K562 (cell line): ENCODE data around the gene GPHA2. TPM values are rescaled to one million over a fixed set of nuclear protein-coding genes. Genes with fewer than 3 reads are reported as not detected.
A peak's percentile ranks its signal among the peaks of the same experiment; 100 is the strongest.

Source experiments
- BDP1 ChIP-seq: IDR thresholded peaks from 3 replicates; pipeline ENCODE4 v1.6.1; 2011; ENCODE audit not compliant: insufficient read length, insufficient read depth
- EGR1 ChIP-seq: fragments of 450-650 bp; conservative IDR thresholded peaks from 2 replicates; pipeline ENCODE4 v1.6.1; 2017; ENCODE audit warnings: mild to moderate bottlenecking
- FOXM1 ChIP-seq, 2 experiments: fragments of 450-650 bp in 1 of 2; sonication (generic) in 1 of 2; formaldehyde crosslinking in 1 of 2; IDR thresholded peaks; 2 replicates each; pipeline versions ENCODE4 v1.6.1 to v1.9.0; 2017 to 2022; ENCODE audit warnings: low read depth in 2 of 2, mild to moderate bottlenecking in 2 of 2, missing genetic modification reagents in 1 of 2, moderate library complexity in 1 of 2
- FOXP1 ChIP-seq: sonication (generic); formaldehyde crosslinking; IDR thresholded peaks from 2 replicates; pipeline ENCODE4 v1.8.0; 2022; ENCODE audit warnings: mild to moderate bottlenecking, missing genetic modification reagents
- LEF1 ChIP-seq: fragments of 450-650 bp; IDR thresholded peaks from 2 replicates; pipeline ENCODE4 v1.6.1; 2016; ENCODE audit warnings: mild to moderate bottlenecking
- MCM2 ChIP-seq: fragments of 450-650 bp; IDR thresholded peaks from 2 replicates; pipeline ENCODE4 v1.6.1; 2017; ENCODE audit warnings: low read depth, mild to moderate bottlenecking
- MLLT1 ChIP-seq, 2 experiments: fragments of 450-650 bp; IDR thresholded peaks; 2 replicates each; pipeline ENCODE4 v1.6.1; 2016
- MTF1 ChIP-seq: fragments of 250-450 bp; sonication (Bioruptor Pico); IDR thresholded peaks from 2 replicates; pipeline ENCODE4 v1.9.0; 2021; ENCODE audit warnings: moderate library complexity, mild to moderate bottlenecking, inconsistent platforms, borderline replicate concordance
- PHF21A ChIP-seq: fragments of 450-650 bp; IDR thresholded peaks from 2 replicates; pipeline ENCODE4 v1.6.1; 2017; ENCODE audit warnings: low read depth, borderline replicate concordance
- RCOR1 ChIP-seq, 2 experiments: IDR thresholded peaks; 2 replicates each; pipeline ENCODE4 v1.6.1; 2012; ENCODE audit warnings: low read depth in 2 of 2, low read length in 2 of 2, borderline replicate concordance in 1 of 2, improper control_type of control experiment in 1 of 2
- SIN3A ChIP-seq, 2 experiments: fragments of 150-350 bp in 1 of 2; IDR thresholded peaks; 2 replicates each; pipeline ENCODE4 v1.6.1; 2011 to 2016; ENCODE audit warnings: borderline replicate concordance in 2 of 2, low read depth in 2 of 2, low read length in 2 of 2, mild to moderate bottlenecking in 2 of 2, moderate library complexity in 2 of 2; ENCODE audit not compliant: control insufficient read depth in 1 of 2
- SP1 ChIP-seq: sonication (generic); formaldehyde crosslinking; IDR thresholded peaks from 2 replicates; pipeline ENCODE4 v1.8.1; 2022; ENCODE audit warnings: mild to moderate bottlenecking, missing genetic modification reagents
- SREBF1 ChIP-seq: fragments of 150-350 bp; IDR thresholded peaks from 2 replicates; pipeline ENCODE4 v1.6.1; 2014; ENCODE audit warnings: antibody characterized with exemption, low read depth, low read length, borderline replicate concordance
- SREBF2 ChIP-seq: sonication (generic); formaldehyde crosslinking; IDR thresholded peaks from 2 replicates; pipeline ENCODE4 v1.4.0; 2020; ENCODE audit warnings: mild to moderate bottlenecking, missing genetic modification reagents
- SRSF9 ChIP-seq: fragments of 200-400 bp; formaldehyde crosslinking; IDR thresholded peaks from 2 replicates; pipeline ENCODE4 v1.6.1; 2017; ENCODE audit warnings: low read depth, low read length, borderline replicate concordance
- STAG1 ChIP-seq: sonication (generic); formaldehyde crosslinking; IDR thresholded peaks from 2 replicates; pipeline ENCODE4 v1.5.0; 2020; ENCODE audit warnings: missing genetic modification reagents, borderline replicate concordance
- STAT6 ChIP-seq: sonication (generic); formaldehyde crosslinking; IDR thresholded peaks from 2 replicates; pipeline ENCODE4 v1.8.1; 2023; ENCODE audit warnings: mild to moderate bottlenecking, missing genetic modification reagents
- THRB ChIP-seq: fragments of 450-650 bp; formaldehyde crosslinking; conservative IDR thresholded peaks from 2 replicates; pipeline ENCODE4 v1.4.0; 2022; ENCODE audit warnings: mild to moderate bottlenecking, missing genetic modification characterization
- ZBTB7A ChIP-seq: IDR thresholded peaks from 2 replicates; pipeline ENCODE4 v1.6.1; 2011; ENCODE audit warnings: low read depth, mild to moderate bottlenecking, low read length, moderate library complexity, borderline replicate concordance; ENCODE audit not compliant: control insufficient read depth
- ZNF263 ChIP-seq: sonication (generic); formaldehyde crosslinking; IDR thresholded peaks from 2 replicates; pipeline ENCODE4 v1.8.0; 2022; ENCODE audit warnings: mild to moderate bottlenecking, missing genetic modification reagents, borderline replicate concordance
- ZNF316 ChIP-seq: fragments of 450-650 bp; IDR thresholded peaks from 2 replicates; pipeline ENCODE4 v1.6.1; 2016
- ZNF707 ChIP-seq: fragments of 250-450 bp; sonication (Bioruptor Pico); conservative IDR thresholded peaks from 2 replicates; pipeline ENCODE4 v1.8.0; 2022; ENCODE audit warnings: inconsistent platforms, mild to moderate bottlenecking, moderate library complexity
- polyA plus RNA-seq, 8 experiments: library from polyadenylated mRNA; depleted of rRNA in 4 of 8; stranded (reverse) in 5 of 8; unstranded in 3 of 8; fragments of >200 nt; fragmentation: Nextera tagmentation in 2 of 8; fragmentation: Illumina TruSeq in 1 of 8; extraction: Ambion mirVana in 2 of 8; extraction: Trizol in 1 of 8; gene quantifications; 2 replicates each; pipeline versions ENCODE4 v1.2.1 to v1.2.3, GENCODE V29; 2011 to 2014; ENCODE audit warnings: inconsistent platforms in 1 of 8, missing spikeins in 1 of 8
- total RNA-seq, 7 experiments: library from RNA; depleted of rRNA in 6 of 7; stranded (reverse); fragments of >200 nt in 6 of 7; fragmentation: Illumina TruSeq in 2 of 7; extraction: Trizol in 2 of 7; gene quantifications; 2 replicates each; pipeline versions ENCODE4 v1.2.1 to v1.2.3, GENCODE V29; 2011 to 2021; ENCODE audit warnings: low replicate concordance in 1 of 7

Gene GPHA2
- total and polyA plus RNA-seq, 9 of the 15 experiments (the other 6 are each of a cell fraction or from before 2014, with no cell fraction given): 0.17 to 0.22 TPM; not detected in 7

GRCh38 chr11:64888729-64889511 is 46.8 kb downstream of the GPHA2 start (continued):
- no peak for TF ChIP-seq STAT6 (CRISPR knock-in tag)
- TF ChIP-seq SP1 (CRISPR knock-in tag): peak; percentile 71
- no peak for TF ChIP-seq SRSF9
- no peak for TF ChIP-seq SIN3A (IDR thresholded peaks at IDR 0.05; ENCODE audit: borderline replicate concordance in 2 of 2, control insufficient read depth in 1 of 2, low read depth in 2 of 2, low read length in 2 of 2)
- TF ChIP-seq BDP1: no peak
- no peak for TF ChIP-seq MCM2
- TF ChIP-seq RCOR1 (IDR thresholded peaks at IDR 0.05; ENCODE audit: borderline replicate concordance in 1 of 2, low read depth in 2 of 2, low read length in 2 of 2): peak; percentile 71 to 97; a peak in 3 of 4 replicates
- TF ChIP-seq MLLT1 (IDR thresholded peaks at IDR 0.05): 0 out of 4 replicates have a peak, but pooled peaks have one; percentile 34 to 49
- TF ChIP-seq THRB (CRISPR knock-in tag): peak; percentile 35
- TF ChIP-seq SREBF1: no peak
- peak; percentile 96 for TF ChIP-seq LEF1
- TF ChIP-seq ZNF263: peak; percentile 72; the same call in 1 of the 2 replicates
- TF ChIP-seq STAG1 (CRISPR knock-in tag): no peak
- TF ChIP-seq ZBTB7A: peak; percentile 83; the same call in 1 of the 2 replicates
- TF ChIP-seq FOXM1 (IDR thresholded peaks at IDR 0.05; ENCODE audit: low read depth): peak; percentile 93
- no peak for TF ChIP-seq FOXM1 (CRISPR knock-in tag; IDR thresholded peaks at IDR 0.05; ENCODE audit: low read depth)
- TF ChIP-seq MTF1 (CRISPR knock-in tag): no peak
- peak; percentile 90 for TF ChIP-seq ZNF316
- TF ChIP-seq FOXP1 (CRISPR knock-in tag): 0 out of 2 replicates have a peak, but pooled peaks have one; percentile 57
- peak; percentile 92 for TF ChIP-seq EGR1
- peak; percentile 87; the same call in 1 of the 2 replicates for TF ChIP-seq PHF21A
- TF ChIP-seq SREBF2 (CRISPR knock-in tag): 0 out of 2 replicates have a peak, but pooled peaks have one; percentile 17
- no peak for TF ChIP-seq ZNF707 (CRISPR knock-in tag)
